ENCODE results near the gene SDK1.

SDK1 gene

GRCh38 chr7:4080954-4081353 lies 779.9 kb downstream of the SDK1 start:
- no peak overlapping the region for H3K4me3 ChIP-seq (replicated peaks; ENCODE audit: low read depth, low read length)
- DNase-seq (ENCODE audit: extremely low read depth, low read depth) = no peak
- TF ChIP-seq, protein P1, sequence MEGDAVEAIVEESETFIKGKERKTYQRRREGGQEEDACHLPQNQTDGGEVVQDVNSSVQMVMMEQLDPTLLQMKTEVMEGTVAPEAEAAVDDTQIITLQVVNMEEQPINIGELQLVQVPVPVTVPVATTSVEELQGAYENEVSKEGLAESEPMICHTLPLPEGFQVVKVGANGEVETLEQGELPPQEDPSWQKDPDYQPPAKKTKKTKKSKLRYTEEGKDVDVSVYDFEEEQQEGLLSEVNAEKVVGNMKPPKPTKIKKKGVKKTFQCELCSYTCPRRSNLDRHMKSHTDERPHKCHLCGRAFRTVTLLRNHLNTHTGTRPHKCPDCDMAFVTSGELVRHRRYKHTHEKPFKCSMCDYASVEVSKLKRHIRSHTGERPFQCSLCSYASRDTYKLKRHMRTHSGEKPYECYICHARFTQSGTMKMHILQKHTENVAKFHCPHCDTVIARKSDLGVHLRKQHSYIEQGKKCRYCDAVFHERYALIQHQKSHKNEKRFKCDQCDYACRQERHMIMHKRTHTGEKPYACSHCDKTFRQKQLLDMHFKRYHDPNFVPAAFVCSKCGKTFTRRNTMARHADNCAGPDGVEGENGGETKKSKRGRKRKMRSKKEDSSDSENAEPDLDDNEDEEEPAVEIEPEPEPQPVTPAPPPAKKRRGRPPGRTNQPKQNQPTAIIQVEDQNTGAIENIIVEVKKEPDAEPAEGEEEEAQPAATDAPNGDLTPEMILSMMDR (IDR thresholded peaks at IDR 0.05; ENCODE audit: low read depth, low read length, missing control alignments) = no peak

GRCh38 chr7:4083513-4083912 lies 782.5 kb downstream of the SDK1 start:
- no peak overlapping the region for H3K4me3 ChIP-seq (replicated peaks; ENCODE audit: low read depth, low read length)
- TF ChIP-seq, protein P1 (IDR thresholded peaks at IDR 0.05; ENCODE audit: low read depth, low read length, missing control alignments) = no peak
- DNase-seq (ENCODE audit: extremely low read depth, low read depth) = no peak

GRCh38 chr7:4084271-4084670 lies 783.2 kb downstream of the SDK1 start:
- TF ChIP-seq, protein P1 (IDR thresholded peaks at IDR 0.05; ENCODE audit: low read depth, low read length, missing control alignments) = no peak
- DNase-seq (ENCODE audit: extremely low read depth, low read depth) = no peak
- no peak overlapping the region for H3K4me3 ChIP-seq (replicated peaks; ENCODE audit: low read depth, low read length)

GRCh38 chr7:4085937-4086691 lies 785.1 kb downstream of the SDK1 start:
- no peak overlapping the region for H3K4me3 ChIP-seq (replicated peaks; ENCODE audit: low read depth, low read length)
- TF ChIP-seq, protein P1 (IDR thresholded peaks at IDR 0.05; ENCODE audit: low read depth, low read length, missing control alignments) = no peak
- no peak for DNase-seq (ENCODE audit: extremely low read depth, low read depth)

GRCh38 chr7:4086723-4087122 lies 785.7 kb downstream of the SDK1 start:
- H3K4me3 ChIP-seq (replicated peaks; ENCODE audit: low read depth, low read length) = no peak overlapping the region
- TF ChIP-seq, protein P1 (IDR thresholded peaks at IDR 0.05; ENCODE audit: low read depth, low read length, missing control alignments) = no peak
- no peak for DNase-seq (ENCODE audit: extremely low read depth, low read depth)

GRCh38 chr7:4091767-4092166 lies 790.7 kb downstream of the SDK1 start:
- TF ChIP-seq, protein P1 (IDR thresholded peaks at IDR 0.05; ENCODE audit: low read depth, low read length, missing control alignments) = no peak
- H3K4me3 ChIP-seq (replicated peaks; ENCODE audit: low read depth, low read length) = no peak overlapping the region
- DNase-seq (ENCODE audit: extremely low read depth, low read depth) = no peak

DNA sequence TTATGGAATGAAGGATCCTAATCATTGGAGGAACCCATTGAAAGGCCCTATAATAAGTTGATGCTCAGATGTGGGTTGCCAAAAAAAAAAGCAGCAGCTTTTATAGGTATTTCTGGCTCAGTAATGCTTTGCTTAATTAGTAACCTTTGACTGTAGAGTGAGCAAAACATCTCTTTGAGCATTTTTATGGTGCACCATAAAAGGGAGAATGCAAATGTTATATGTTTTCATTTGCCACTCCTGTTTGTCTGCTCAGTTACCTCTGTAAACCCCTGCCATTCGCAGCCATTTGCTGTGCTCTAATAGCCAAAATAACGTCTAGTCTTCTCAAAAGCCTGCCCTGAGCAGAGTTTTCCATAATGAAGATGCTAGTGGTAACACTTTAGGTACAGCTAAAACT lies 792.0 kb downstream of the SDK1 start:
- TF ChIP-seq, protein P1 (IDR thresholded peaks at IDR 0.05; ENCODE audit: low read depth, low read length, missing control alignments) = no peak
- H3K4me3 ChIP-seq (replicated peaks; ENCODE audit: low read depth, low read length) = no peak overlapping the region
- no peak for DNase-seq (ENCODE audit: extremely low read depth, low read depth)
